GM19468 (cell line): ENCODE data around the gene ST6GALNAC5.
A peak's percentile ranks its signal among the peaks of the same experiment; 100 is the strongest.
"Not testable (repeated sequence)": the region's sequence is repeated elsewhere in the genome, so short reads cannot be mapped to it uniquely, and the experiment has no call there.

Source experiments
- ATAC-seq: cut with Tn5 transposase; IDR thresholded peaks from one replicate; pipeline ENCODE4 v1.9.1; 2021; ENCODE audit warnings: mild to moderate bottlenecking, moderate library complexity, moderate number of reproducible peaks; ENCODE audit not compliant: unreplicated experiment; ENCODE audit errors: extremely low read depth

ST6GALNAC5 gene

GRCh38 chr1:76865696-76866286, 1.5 kb upstream of the ST6GALNAC5 start:
- ATAC-seq: no peak

GRCh38 chr1:76866566-76866965, 714 bp upstream of the ST6GALNAC5 start:
- ATAC-seq: no peak

- ATAC-seq: no peak
Observed at GRCh38 chr1:76868154-76868882, 1.0 kb downstream of the ST6GALNAC5 start.

- ATAC-seq: no peak
Observed at GRCh38 chr1:76868916-76869315, 1.6 kb downstream of the ST6GALNAC5 start.

GRCh38 chr1:76870037-76870436, 2.8 kb downstream of the ST6GALNAC5 start:
- ATAC-seq: no peak

- ATAC-seq: peak; percentile 88
Observed at GRCh38 chr1:76871355-76871974, 4.2 kb downstream of the ST6GALNAC5 start.

GRCh38 chr1:76872944-76873343, 5.7 kb downstream of the ST6GALNAC5 start:
- ATAC-seq: no peak

- no peak for ATAC-seq
Observed at GRCh38 chr1:76876655-76877395, 9.5 kb downstream of the ST6GALNAC5 start.

- not testable (repeated sequence) for ATAC-seq
Observed at GRCh38 chr1:76879014-76879413, 11.7 kb downstream of the ST6GALNAC5 start.

- ATAC-seq: no peak
Observed at GRCh38 chr1:76881762-76882161, 14.5 kb downstream of the ST6GALNAC5 start.

GRCh38 chr1:76891931-76892622, 24.8 kb downstream of the ST6GALNAC5 start:
- ATAC-seq: no peak

GRCh38 chr1:76892675-76893074, 25.4 kb downstream of the ST6GALNAC5 start:
- no peak for ATAC-seq

GRCh38 chr1:76901158-76901767, 34.0 kb downstream of the ST6GALNAC5 start:
- ATAC-seq: peak; percentile 85

GRCh38 chr1:76905876-76906595, 38.8 kb downstream of the ST6GALNAC5 start:
- ATAC-seq: no peak

- ATAC-seq: no peak
Observed at GRCh38 chr1:76909311-76909710, 42.0 kb downstream of the ST6GALNAC5 start.

- no peak for ATAC-seq
Observed at GRCh38 chr1:76919085-76919484, 51.8 kb downstream of the ST6GALNAC5 start.

- no peak for ATAC-seq
Observed at GRCh38 chr1:76921590-76921989, 54.3 kb downstream of the ST6GALNAC5 start.

GRCh38 chr1:76925825-76926224, 58.5 kb downstream of the ST6GALNAC5 start:
- ATAC-seq: no peak

- no peak for ATAC-seq
Observed at GRCh38 chr1:76928522-76928921, 61.2 kb downstream of the ST6GALNAC5 start.
